Measurements from ENCODE around the gene ZNF91.
"Not testable (repeated sequence)": the region's sequence is repeated elsewhere in the genome, so short reads cannot be mapped to it uniquely, and the experiment has no call there.

ZNF91 gene

DNA sequence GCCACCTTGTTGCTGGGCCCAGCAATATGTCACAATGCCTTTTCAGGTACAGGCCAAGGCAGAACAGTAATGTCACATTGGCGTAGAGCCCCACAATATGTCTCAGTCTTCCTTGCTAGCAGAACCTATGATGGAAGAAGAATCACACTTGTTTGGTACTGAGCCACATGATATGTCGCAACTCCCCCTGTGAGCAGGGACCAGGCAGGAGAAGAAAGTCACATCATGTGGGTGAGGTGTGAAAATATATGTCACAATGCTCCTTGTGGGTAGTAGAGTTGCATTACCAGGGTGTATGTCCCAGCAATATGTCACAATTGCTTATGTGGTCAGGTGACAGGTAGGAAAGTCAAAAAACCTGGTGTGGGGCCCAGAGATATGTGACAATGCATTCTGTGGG, 7.1 kb upstream of the ZNF91 start:
- Histone ChIP-seq H3K27me3 (replicated peaks; ENCODE audit: insufficient read depth, low read length) (no peaks in the 10 kb centered on the region), H3K36me3 (replicated peaks; ENCODE audit: insufficient read depth, low read length) (no peaks in the 10 kb centered on the region), H3K4me3 (ENCODE audit: low read length) (no peak overlapping the region)

GRCh38 chr19:23401086-23401610, 5.9 kb upstream of the ZNF91 start:
- H3K79me2 ChIP-seq (ENCODE audit: low read length) = no peaks in the 10 kb centered on the region
- no peaks in the 10 kb centered on the region for H3F3A ChIP-seq (ENCODE audit: insufficient read depth, low read length)
- no peaks in the 10 kb centered on the region for H3K9me3 ChIP-seq (replicated peaks; ENCODE audit: insufficient read depth, low read length)
- no peaks in the 10 kb centered on the region for H3K9me2 ChIP-seq (replicated peaks; ENCODE audit: insufficient read depth, low read length)
- no peaks in the 10 kb centered on the region for H3K27me3 ChIP-seq (replicated peaks; ENCODE audit: insufficient read depth, low read length)
- H3K36me3 ChIP-seq (replicated peaks; ENCODE audit: insufficient read depth, low read length) = no peaks in the 10 kb centered on the region
- no peak overlapping the region for H2AFZ ChIP-seq (ENCODE audit: low read length)
- H4K20me1 ChIP-seq (ENCODE audit: insufficient read depth, low read length) = no peaks in the 10 kb centered on the region
- H3K4me3 ChIP-seq (ENCODE audit: low read length) = no peak overlapping the region
- DNase-seq = no peak
- no peak overlapping the region for H3K27ac ChIP-seq (ENCODE audit: low read length)
- no peaks in the 10 kb centered on the region for H3K4me1 ChIP-seq (ENCODE audit: low read length)
- H3K9ac ChIP-seq (ENCODE audit: low read length) = no peak overlapping the region
- no peak overlapping the region for H3K4me2 ChIP-seq (ENCODE audit: low read depth, low read length)
- no peak for TF ChIP-seq CTCF (IDR thresholded peaks at IDR 0.05; ENCODE audit: low read length)
- TF ChIP-seq EZH2phosphoT487 (IDR thresholded peaks at IDR 0.05; ENCODE audit: low read length) = no peak
- TF ChIP-seq EZH2 (optimal IDR thresholded peaks at IDR 0.05; ENCODE audit: low read depth, low read length) = no peak

More for the DNA sequence above, 7.1 kb upstream of the ZNF91 start:
- H3K9me3 ChIP-seq (replicated peaks; ENCODE audit: insufficient read depth, low read length) = no peaks in the 10 kb centered on the region
- no peaks in the 10 kb centered on the region for H3K9me2 ChIP-seq (replicated peaks; ENCODE audit: insufficient read depth, low read length)
- H3F3A ChIP-seq (ENCODE audit: insufficient read depth, low read length) = no peaks in the 10 kb centered on the region
- no peaks in the 10 kb centered on the region for H3K79me2 ChIP-seq (ENCODE audit: low read length)
- no peak overlapping the region for H2AFZ ChIP-seq (ENCODE audit: low read length)
- H3K27ac ChIP-seq (ENCODE audit: low read length) = no peak overlapping the region
- H3K4me1 ChIP-seq (ENCODE audit: low read length) = no peaks in the 10 kb centered on the region
- no peaks in the 10 kb centered on the region for H4K20me1 ChIP-seq (ENCODE audit: insufficient read depth, low read length)
- H3K9ac ChIP-seq (ENCODE audit: low read length) = no peak overlapping the region
- DNase-seq = no peak
- H3K4me2 ChIP-seq (ENCODE audit: low read depth, low read length) = no peak overlapping the region
- TF ChIP-seq EZH2phosphoT487 (IDR thresholded peaks at IDR 0.05; ENCODE audit: low read length) = no peak
- TF ChIP-seq EZH2 (optimal IDR thresholded peaks at IDR 0.05; ENCODE audit: low read depth, low read length) = no peak
- TF ChIP-seq CTCF (IDR thresholded peaks at IDR 0.05; ENCODE audit: low read length) = no peak

DNA sequence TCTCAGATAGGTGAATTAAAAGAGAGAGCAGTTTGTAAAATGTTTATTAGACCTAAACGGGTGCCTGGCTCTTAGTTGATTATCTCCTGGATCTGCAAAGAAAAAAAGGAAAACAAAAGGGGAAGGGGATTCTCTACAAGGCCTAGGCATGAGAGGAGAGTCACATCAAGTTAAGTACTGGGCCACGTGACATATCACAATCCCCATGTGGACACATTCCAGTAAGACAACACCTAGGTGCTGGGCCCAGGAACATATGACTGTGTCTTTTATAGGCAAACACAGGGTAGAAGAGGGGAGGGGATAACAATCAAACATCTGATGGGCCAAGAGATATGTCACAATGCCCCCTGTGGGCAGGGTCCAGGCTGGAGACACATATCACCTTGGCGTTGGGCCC, 4.2 kb upstream of the ZNF91 start:
- Histone ChIP-seq H3K27ac (ENCODE audit: low read length) (no peak overlapping the region), H3K4me2 (ENCODE audit: low read depth, low read length) (no peak overlapping the region), H3F3A (ENCODE audit: insufficient read depth, low read length) (no peaks in the 10 kb centered on the region), H3K27me3 (replicated peaks; ENCODE audit: insufficient read depth, low read length) (no peaks in the 10 kb centered on the region), H4K20me1 (ENCODE audit: insufficient read depth, low read length) (no peaks in the 10 kb centered on the region), H3K9ac (ENCODE audit: low read length) (no peak overlapping the region), H3K4me3 (ENCODE audit: low read length) (no peak overlapping the region), H3K36me3 (replicated peaks; ENCODE audit: insufficient read depth, low read length) (no peaks in the 10 kb centered on the region), H3K4me1 (ENCODE audit: low read length) (no peaks in the 10 kb centered on the region), H3K79me2 (ENCODE audit: low read length) (no peaks in the 10 kb centered on the region), H3K9me3 (replicated peaks; ENCODE audit: insufficient read depth, low read length) (no peaks in the 10 kb centered on the region), H2AFZ (ENCODE audit: low read length) (no peak overlapping the region), H3K9me2 (replicated peaks; ENCODE audit: insufficient read depth, low read length) (no peaks in the 10 kb centered on the region)
- DNase-seq = no peak
- TF ChIP-seq CTCF (IDR thresholded peaks at IDR 0.05; ENCODE audit: low read length) = no peak

GRCh38 chr19:23395722-23396117, 449 bp upstream of the ZNF91 start:
- H3F3A ChIP-seq (ENCODE audit: insufficient read depth, low read length); H3K4me1 ChIP-seq (ENCODE audit: low read length); H3K27me3 ChIP-seq (replicated peaks; ENCODE audit: insufficient read depth, low read length); H3K4me2 ChIP-seq (ENCODE audit: low read depth, low read length); H3K9me3 ChIP-seq (replicated peaks; ENCODE audit: insufficient read depth, low read length); DNase-seq; H3K4me3 ChIP-seq (ENCODE audit: low read length); H3K36me3 ChIP-seq (replicated peaks; ENCODE audit: insufficient read depth, low read length); H4K20me1 ChIP-seq (ENCODE audit: insufficient read depth, low read length); H3K79me2 ChIP-seq (ENCODE audit: low read length); H3K9me2 ChIP-seq (replicated peaks; ENCODE audit: insufficient read depth, low read length); H3K27ac ChIP-seq (ENCODE audit: low read length); H3K9ac ChIP-seq (ENCODE audit: low read length): not testable (repeated sequence)
- peak overlapping the region; percentile 57; the same call in 1 of the 2 replicates for H2AFZ ChIP-seq (ENCODE audit: low read length)

Data from MM.1S (cell line).